ENCODE measurements around the gene PHACTR3. TPM values are rescaled to one million over a fixed set of nuclear protein-coding genes. Genes with fewer than 3 reads are reported as not detected.

The PHACTR3 gene
- total and polyA plus RNA-seq, 2 of the 8 experiments (the other 6 are each of a cell fraction or from before 2014, with no cell fraction given), result 0.05 to 0.13 TPM

DNA sequence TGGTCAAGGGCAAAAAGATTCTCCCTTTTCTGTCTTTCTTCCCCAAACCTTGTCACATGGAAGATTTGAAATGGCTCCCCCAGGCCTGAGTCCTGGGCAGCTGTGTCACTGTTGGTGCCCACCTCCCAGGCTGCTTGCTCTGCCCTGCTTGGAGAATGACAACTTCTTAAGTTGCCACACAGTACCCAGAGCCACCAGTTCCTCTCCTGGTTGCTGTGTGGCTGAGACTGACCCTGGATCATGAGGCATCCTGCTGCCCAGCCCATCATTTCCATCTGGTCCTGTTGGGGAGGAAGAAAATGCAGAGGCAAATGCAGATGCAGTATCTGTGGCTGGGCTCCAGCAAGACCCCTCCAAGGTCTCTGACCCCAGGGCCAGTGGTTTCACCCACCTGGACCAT is 113.7 kb downstream of the PHACTR3 start (continued):
- TF ChIP-seq, protein P1, sequence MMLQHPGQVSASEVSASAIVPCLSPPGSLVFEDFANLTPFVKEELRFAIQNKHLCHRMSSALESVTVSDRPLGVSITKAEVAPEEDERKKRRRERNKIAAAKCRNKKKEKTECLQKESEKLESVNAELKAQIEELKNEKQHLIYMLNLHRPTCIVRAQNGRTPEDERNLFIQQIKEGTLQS (IDR thresholded peaks at IDR 0.05; ENCODE audit: insufficient read depth, low read depth, low read length), result no peak
- no peak for TF ChIP-seq EP300 (IDR thresholded peaks at IDR 0.05; ENCODE audit: borderline replicate concordance in 1 of 2, low read depth in 2 of 2, low read length in 2 of 2)
